ENCODE results near the gene THSD4. TPM values are rescaled to one million over a fixed set of nuclear protein-coding genes. Genes with fewer than 3 reads are reported as not detected.
A peak's percentile ranks its signal among the peaks of the same experiment; 100 is the strongest.

Gene THSD4
- total RNA-seq, 1 experiment from 2014 or later, result 1.2 TPM

- no peak for DNase-seq (ENCODE audit: low spot score)
These were observed 17.4 kb upstream of the THSD4 start for GRCh38 chr15:71097890-71098289.

GRCh38 chr15:71098920-71099319 lies 16.4 kb upstream of the THSD4 start:
- no peak for DNase-seq (ENCODE audit: low spot score)

- peak; percentile 34 for DNase-seq (ENCODE audit: low spot score)
These were observed 12.1 kb upstream of the THSD4 start for GRCh38 chr15:71103102-71103676.

- no peak for DNase-seq (ENCODE audit: low spot score)
These were observed 10.6 kb upstream of the THSD4 start for GRCh38 chr15:71104636-71105035.

GRCh38 chr15:71105444-71105843 lies 9.8 kb upstream of the THSD4 start:
- DNase-seq (ENCODE audit: low spot score), result no peak

GRCh38 chr15:71106802-71107500 lies 8.3 kb upstream of the THSD4 start:
- peak; percentile 24 for DNase-seq (ENCODE audit: low spot score)

- no peak for DNase-seq (ENCODE audit: low spot score)
These were observed 7.8 kb upstream of the THSD4 start for GRCh38 chr15:71107501-71107815.

GRCh38 chr15:71109130-71109529 lies 6.1 kb upstream of the THSD4 start:
- DNase-seq (ENCODE audit: low spot score), result no peak

GRCh38 chr15:71109905-71110304 lies 5.4 kb upstream of the THSD4 start:
- no peak for DNase-seq (ENCODE audit: low spot score)

GRCh38 chr15:71110405-71111180 lies 4.7 kb upstream of the THSD4 start:
- DNase-seq (ENCODE audit: low spot score), result no peak

- no peak for DNase-seq (ENCODE audit: low spot score)
These were observed 4.1 kb upstream of the THSD4 start for GRCh38 chr15:71111181-71111565.

GRCh38 chr15:71111950-71112349 lies 3.3 kb upstream of the THSD4 start:
- DNase-seq (ENCODE audit: low spot score), result no peak

GRCh38 chr15:71112429-71112828 lies 2.8 kb upstream of the THSD4 start:
- no peak for DNase-seq (ENCODE audit: low spot score)

GRCh38 chr15:71114066-71114680 lies 1.1 kb upstream of the THSD4 start:
- no peak for DNase-seq (ENCODE audit: low spot score)

GRCh38 chr15:71115567-71116351 lies 488 bp downstream of the THSD4 start:
- DNase-seq (ENCODE audit: low spot score), result no peak

GRCh38 chr15:71116366-71116765 lies 1.1 kb downstream of the THSD4 start:
- DNase-seq (ENCODE audit: low spot score), result no peak

GRCh38 chr15:71116942-71117341 lies 1.7 kb downstream of the THSD4 start:
- no peak for DNase-seq (ENCODE audit: low spot score)

- DNase-seq (ENCODE audit: low spot score), result no peak
These were observed 2.5 kb downstream of the THSD4 start for GRCh38 chr15:71117714-71118305.

GRCh38 chr15:71118345-71118744 lies 3.1 kb downstream of the THSD4 start:
- no peak for DNase-seq (ENCODE audit: low spot score)

GRCh38 chr15:71118881-71119632 lies 3.8 kb downstream of the THSD4 start:
- no peak for DNase-seq (ENCODE audit: low spot score)

- no peak for DNase-seq (ENCODE audit: low spot score)
These were observed 5.2 kb downstream of the THSD4 start for GRCh38 chr15:71120428-71120944.

All from H4 (cell line).